Stimulated activated CD4-positive, alpha-beta T cell treated with anti-CD3 and anti-CD28 coated beads, Interleukin-1b, Interleukin-23, amount 100 ng/mL, for 24 hours (primary cell): ENCODE data around the gene CSNK1A1.
A peak's percentile ranks its signal among the peaks of the same experiment; 100 is the strongest.
"Not testable (repeated sequence)": the region's sequence is repeated elsewhere in the genome, so short reads cannot be mapped to it uniquely, and the experiment has no call there.

ENCODE experiments used
- DNase-seq, 4 experiments: peaks; one replicate each; pipeline ENCODE4 v3.0.0-alpha.2; 2020; ENCODE audit warnings: low read depth in 4 of 4, low spot score in 1 of 4

Gene CSNK1A1

GRCh38 chr5:149572576-149573231, 21.5 kb upstream of the CSNK1A1 start:
- DNase-seq: no peak

GRCh38 chr5:149572170-149572569, 20.9 kb upstream of the CSNK1A1 start:
- DNase-seq: no peak

GRCh38 chr5:149567226-149567625, 16.0 kb upstream of the CSNK1A1 start:
- no peak for DNase-seq

- not testable (repeated sequence) for DNase-seq
Measured at GRCh38 chr5:149564542-149565140, 13.4 kb upstream of the CSNK1A1 start.

- no peak for DNase-seq
Measured at GRCh38 chr5:149563466-149563865, 12.2 kb upstream of the CSNK1A1 start.

- no peak for DNase-seq
Measured at GRCh38 chr5:149561848-149562247, 10.6 kb upstream of the CSNK1A1 start.

GRCh38 chr5:149559706-149560105, 8.5 kb upstream of the CSNK1A1 start:
- DNase-seq: no peak

GRCh38 chr5:149552553-149553160, 1.4 kb upstream of the CSNK1A1 start:
- no peak for DNase-seq

GRCh38 chr5:149552038-149552494, 827 bp upstream of the CSNK1A1 start:
- no peak for DNase-seq

GRCh38 chr5:149550594-149551226, 529 bp downstream of the CSNK1A1 start:
- no peak for DNase-seq

- DNase-seq: no peak
Measured at GRCh38 chr5:149550268-149550583, 1.0 kb downstream of the CSNK1A1 start.

GRCh38 chr5:149549461-149550267, 1.6 kb downstream of the CSNK1A1 start:
- peak in 1 of 4 experiments; percentile 9 for DNase-seq

- no peak for DNase-seq
Measured at GRCh38 chr5:149546974-149547373, 4.3 kb downstream of the CSNK1A1 start.

- no peak for DNase-seq
Measured at GRCh38 chr5:149545327-149545726, 5.9 kb downstream of the CSNK1A1 start.

GRCh38 chr5:149544028-149544420, 7.2 kb downstream of the CSNK1A1 start:
- no peak for DNase-seq

- DNase-seq: no peak
Measured at GRCh38 chr5:149543361-149544027, 7.7 kb downstream of the CSNK1A1 start.

- no peak for DNase-seq
Measured at GRCh38 chr5:149541893-149542292, 9.3 kb downstream of the CSNK1A1 start.

- no peak for DNase-seq
Measured at GRCh38 chr5:149540089-149540488, 11.2 kb downstream of the CSNK1A1 start.

- DNase-seq: no peak
Measured at GRCh38 chr5:149537374-149537975, 13.8 kb downstream of the CSNK1A1 start.

- not testable (repeated sequence) for DNase-seq
Measured at GRCh38 chr5:149535787-149536186, 15.5 kb downstream of the CSNK1A1 start.
